HepG2 (cell line): Measurements from ENCODE around the gene DNPEP. TPM values are rescaled to one million over a fixed set of nuclear protein-coding genes. Genes with fewer than 3 reads are reported as not detected.

Source experiments
- DZIP1 ChIP-seq: sonication (generic); formaldehyde crosslinking; IDR thresholded peaks from 2 replicates; pipeline ENCODE4 v1.5.0; 2020; ENCODE audit warnings: mild to moderate bottlenecking, missing genetic modification reagents
- HDAC6 ChIP-seq: fragments of 200-600 bp; sonication (generic); IDR thresholded peaks from 2 replicates; pipeline ENCODE4 v1.7.0; 2017; ENCODE audit warnings: mild to moderate bottlenecking, antibody characterized with exemption, low read length, low read depth
- NFKB2 ChIP-seq: sonication (generic); formaldehyde crosslinking; IDR thresholded peaks from 2 replicates; pipeline ENCODE4 v1.4.0; 2020; ENCODE audit warnings: missing genetic modification reagents, borderline replicate concordance
- RBFOX2 ChIP-seq: fragments of 200-400 bp; formaldehyde crosslinking; IDR thresholded peaks from 2 replicates; pipeline ENCODE4 v1.6.1; 2017; ENCODE audit warnings: low read depth, mild to moderate bottlenecking, low read length
- ZNF224 ChIP-seq: sonication (generic); formaldehyde crosslinking; IDR thresholded peaks from 2 replicates; pipeline ENCODE4 v1.5.0; 2020; ENCODE audit warnings: mild to moderate bottlenecking, missing genetic modification reagents
- ZNF407 ChIP-seq: sonication (generic); formaldehyde crosslinking; IDR thresholded peaks from one replicate; pipeline ENCODE4 v1.5.1; 2020; ENCODE audit warnings: mild to moderate bottlenecking, missing genetic modification reagents; ENCODE audit errors: not compliant biosample characterization
- ZNF431 ChIP-seq: sonication (generic); formaldehyde crosslinking; IDR thresholded peaks from 2 replicates; pipeline ENCODE4 v1.9.0; 2022; ENCODE audit warnings: missing genetic modification reagents, low read depth, mild to moderate bottlenecking, borderline replicate concordance
- ZNF432 ChIP-seq: sonication (generic); formaldehyde crosslinking; IDR thresholded peaks from 2 replicates; pipeline ENCODE4 v1.5.0; 2020; ENCODE audit warnings: missing genetic modification reagents, mild to moderate bottlenecking, borderline replicate concordance
- ZNF713 ChIP-seq: sonication (generic); formaldehyde crosslinking; IDR thresholded peaks from 2 replicates; pipeline ENCODE4 v1.4.0; 2020; ENCODE audit warnings: mild to moderate bottlenecking, missing genetic modification reagents
- polyA plus RNA-seq, 8 experiments: library from polyadenylated mRNA; depleted of rRNA in 3 of 8; stranded (reverse) in 7 of 8; unstranded in 1 of 8; fragments of >200 nt; fragmentation: Illumina TruSeq in 4 of 8; extraction: Trizol in 4 of 8; gene quantifications; 2 replicates each; pipeline versions ENCODE4 v1.2.1 to v1.2.3, GENCODE V29; 2011 to 2016; ENCODE audit warnings: low read depth in 4 of 8, missing spikeins in 1 of 8, mixed read lengths in 1 of 8; ENCODE audit not compliant: insufficient read depth in 1 of 8
- total RNA-seq, 5 experiments: library from RNA; depleted of rRNA; stranded (reverse); fragments of >200 nt; fragmentation: Illumina TruSeq; extraction: Trizol; gene quantifications; 2 replicates each; pipeline ENCODE4 v1.2.3, GENCODE V29; 2016; ENCODE audit warnings: low read depth in 1 of 5
- TF ChIP-seq, protein P1 (sequence below): sonication (generic); formaldehyde crosslinking; conservative IDR thresholded peaks from 2 replicates; pipeline ENCODE4 v1.4.0; 2020; ENCODE audit warnings: missing genetic modification reagents
- TF ChIP-seq, protein P2 (sequence below): sonication (generic); formaldehyde crosslinking; IDR thresholded peaks from 2 replicates; pipeline ENCODE4 v1.4.0; 2020; ENCODE audit warnings: missing genetic modification reagents

DNPEP gene
- total and polyA plus RNA-seq, 2 of the 13 experiments (the other 11 are each of a cell fraction or from before 2014, with no cell fraction given), result 104 to 109 TPM

DNA sequence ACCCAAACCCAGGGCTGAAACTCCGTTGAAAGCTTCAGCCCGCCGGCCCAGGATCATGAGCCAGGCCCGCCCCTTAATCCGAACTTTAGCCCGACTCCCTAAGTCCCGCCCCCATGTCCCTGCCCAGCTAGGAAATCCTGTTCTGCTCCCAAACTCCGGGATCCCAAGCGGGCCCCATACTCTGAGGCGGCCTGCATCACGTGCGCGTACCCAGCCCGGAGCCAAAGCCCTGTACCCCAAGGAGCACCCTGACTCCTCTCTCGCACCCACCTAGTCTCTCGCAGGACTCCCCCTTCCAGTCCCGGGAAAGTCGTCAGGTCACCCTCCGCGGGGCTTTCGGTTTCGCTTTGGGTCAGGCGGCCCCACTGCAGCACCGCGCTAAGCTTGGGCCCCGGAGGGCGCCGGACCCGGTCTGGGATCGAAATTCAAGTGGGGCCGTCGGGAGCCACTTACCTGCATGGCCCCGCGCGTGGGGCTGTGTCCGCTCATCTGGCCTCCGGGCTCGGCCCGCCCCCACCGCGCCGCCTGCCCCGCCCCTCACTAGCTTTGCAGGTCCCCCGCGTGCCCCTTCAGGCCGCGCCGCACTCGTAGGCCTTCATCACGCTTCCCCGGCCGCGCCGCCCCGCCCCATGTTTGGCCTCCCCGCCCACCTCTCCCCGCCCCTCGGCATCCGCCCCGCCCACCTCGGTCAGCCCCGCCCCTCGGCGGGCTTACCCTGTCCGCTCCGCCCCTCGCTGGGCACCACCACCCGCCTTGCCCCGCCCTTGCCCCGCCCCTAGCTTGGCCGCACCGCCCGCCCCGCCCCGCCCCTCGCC, at the start of gene DNPEP (continued):
- TF ChIP-seq ZNF407 (CRISPR knock-in tag) (peak; percentile 69), ZNF432 (CRISPR knock-in tag) (no peak), HDAC6 (no peak), ZNF713 (CRISPR knock-in tag) (no peak), RBFOX2 (peak; percentile 82), ZNF224 (peak; percentile 83; the same call in 1 of the 2 replicates), DZIP1 (CRISPR knock-in tag) (0 out of 2 replicates have a peak, but pooled peaks have one; percentile 35), ZNF431 (no peak), NFKB2 (CRISPR knock-in tag) (peak; percentile 28; the same call in 1 of the 2 replicates)
- TF ChIP-seq, protein P1, sequence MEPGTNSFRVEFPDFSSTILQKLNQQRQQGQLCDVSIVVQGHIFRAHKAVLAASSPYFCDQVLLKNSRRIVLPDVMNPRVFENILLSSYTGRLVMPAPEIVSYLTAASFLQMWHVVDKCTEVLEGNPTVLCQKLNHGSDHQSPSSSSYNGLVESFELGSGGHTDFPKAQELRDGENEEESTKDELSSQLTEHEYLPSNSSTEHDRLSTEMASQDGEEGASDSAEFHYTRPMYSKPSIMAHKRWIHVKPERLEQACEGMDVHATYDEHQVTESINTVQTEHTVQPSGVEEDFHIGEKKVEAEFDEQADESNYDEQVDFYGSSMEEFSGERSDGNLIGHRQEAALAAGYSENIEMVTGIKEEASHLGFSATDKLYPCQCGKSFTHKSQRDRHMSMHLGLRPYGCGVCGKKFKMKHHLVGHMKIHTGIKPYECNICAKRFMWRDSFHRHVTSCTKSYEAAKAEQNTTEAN (CRISPR knock-in tag), result no peak
- TF ChIP-seq, protein P2, sequence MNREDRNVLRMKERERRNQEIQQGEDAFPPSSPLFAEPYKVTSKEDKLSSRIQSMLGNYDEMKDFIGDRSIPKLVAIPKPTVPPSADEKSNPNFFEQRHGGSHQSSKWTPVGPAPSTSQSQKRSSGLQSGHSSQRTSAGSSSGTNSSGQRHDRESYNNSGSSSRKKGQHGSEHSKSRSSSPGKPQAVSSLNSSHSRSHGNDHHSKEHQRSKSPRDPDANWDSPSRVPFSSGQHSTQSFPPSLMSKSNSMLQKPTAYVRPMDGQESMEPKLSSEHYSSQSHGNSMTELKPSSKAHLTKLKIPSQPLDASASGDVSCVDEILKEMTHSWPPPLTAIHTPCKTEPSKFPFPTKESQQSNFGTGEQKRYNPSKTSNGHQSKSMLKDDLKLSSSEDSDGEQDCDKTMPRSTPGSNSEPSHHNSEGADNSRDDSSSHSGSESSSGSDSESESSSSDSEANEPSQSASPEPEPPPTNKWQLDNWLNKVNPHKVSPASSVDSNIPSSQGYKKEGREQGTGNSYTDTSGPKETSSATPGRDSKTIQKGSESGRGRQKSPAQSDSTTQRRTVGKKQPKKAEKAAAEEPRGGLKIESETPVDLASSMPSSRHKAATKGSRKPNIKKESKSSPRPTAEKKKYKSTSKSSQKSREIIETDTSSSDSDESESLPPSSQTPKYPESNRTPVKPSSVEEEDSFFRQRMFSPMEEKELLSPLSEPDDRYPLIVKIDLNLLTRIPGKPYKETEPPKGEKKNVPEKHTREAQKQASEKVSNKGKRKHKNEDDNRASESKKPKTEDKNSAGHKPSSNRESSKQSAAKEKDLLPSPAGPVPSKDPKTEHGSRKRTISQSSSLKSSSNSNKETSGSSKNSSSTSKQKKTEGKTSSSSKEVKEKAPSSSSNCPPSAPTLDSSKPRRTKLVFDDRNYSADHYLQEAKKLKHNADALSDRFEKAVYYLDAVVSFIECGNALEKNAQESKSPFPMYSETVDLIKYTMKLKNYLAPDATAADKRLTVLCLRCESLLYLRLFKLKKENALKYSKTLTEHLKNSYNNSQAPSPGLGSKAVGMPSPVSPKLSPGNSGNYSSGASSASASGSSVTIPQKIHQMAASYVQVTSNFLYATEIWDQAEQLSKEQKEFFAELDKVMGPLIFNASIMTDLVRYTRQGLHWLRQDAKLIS (CRISPR knock-in tag), result no peak
